ENCODE measurements around the gene UQCRC2.
A peak's percentile ranks its signal among the peaks of the same experiment; 100 is the strongest.
"Not testable (repeated sequence)": the region's sequence is repeated elsewhere in the genome, so short reads cannot be mapped to it uniquely, and the experiment has no call there.

The UQCRC2 gene

DNA sequence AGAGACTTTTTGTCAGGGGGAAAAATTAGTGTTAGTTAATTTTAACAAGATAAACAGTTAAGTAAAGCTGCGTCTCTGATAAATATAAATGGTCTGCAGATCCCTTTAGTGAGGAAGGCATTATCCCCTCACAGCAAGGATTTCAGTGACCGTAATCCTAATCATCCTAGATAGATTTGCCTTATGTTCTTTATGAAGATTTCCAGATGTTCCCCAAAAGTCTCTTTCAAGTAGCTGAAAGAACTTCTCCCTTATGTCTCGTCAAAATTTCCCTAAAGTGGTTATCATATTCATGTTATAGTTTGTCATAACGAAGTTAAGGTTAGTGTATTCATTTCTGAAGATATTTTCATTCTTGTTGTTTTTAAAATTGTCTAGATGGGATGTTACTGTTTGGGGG, 60.3 kb downstream of the UQCRC2 start:
- DNase-seq: peak in 1 of 2 experiments; percentile 69

- no peak for DNase-seq
Observed at GRCh38 chr16:22014271-22014873, 61.2 kb downstream of the UQCRC2 start.

DNA sequence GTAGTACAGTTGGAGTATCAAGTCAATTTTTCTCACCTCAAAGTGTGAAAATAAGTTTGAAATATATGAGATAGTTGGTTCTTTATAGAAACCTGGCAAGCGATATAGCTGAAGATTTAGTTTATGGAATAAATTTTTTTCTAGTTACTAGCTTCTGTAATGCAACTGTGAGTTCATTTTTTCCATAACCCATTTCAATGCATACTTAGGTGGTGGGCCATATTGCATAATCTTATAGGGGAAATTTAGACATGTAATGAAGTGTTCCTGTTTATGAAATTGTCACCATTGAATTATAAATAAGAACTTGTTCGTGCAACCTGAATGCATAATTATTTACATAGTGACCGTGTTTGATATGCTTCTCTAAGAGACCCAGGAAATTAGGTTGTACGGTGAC, 63.8 kb downstream of the UQCRC2 start:
- no peak for DNase-seq

GRCh38 chr16:22018559-22018958, 65.4 kb downstream of the UQCRC2 start:
- no peak for DNase-seq

DNA sequence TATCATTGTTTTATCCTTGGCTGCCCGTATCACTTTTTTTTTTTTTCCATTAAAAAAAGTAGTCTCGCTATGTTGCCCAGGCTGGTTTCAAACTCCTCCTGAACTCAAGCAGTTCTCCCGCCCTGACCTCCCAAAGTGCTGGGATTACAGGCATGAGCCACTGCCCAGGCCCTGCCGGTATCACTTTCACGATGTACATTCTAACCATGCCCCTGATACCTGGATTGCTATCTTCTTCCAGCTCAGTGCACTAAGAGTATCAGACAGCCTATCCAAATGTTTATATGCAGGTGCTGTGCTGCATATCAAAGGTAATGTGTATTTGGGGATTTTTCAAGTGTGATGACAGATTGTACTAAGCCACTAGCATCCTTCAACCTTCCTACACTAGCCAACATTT, 69.0 kb downstream of the UQCRC2 start:
- no peak for DNase-seq

GRCh38 chr16:22023505-22023904, 70.3 kb downstream of the UQCRC2 start:
- DNase-seq: no peak

DNA sequence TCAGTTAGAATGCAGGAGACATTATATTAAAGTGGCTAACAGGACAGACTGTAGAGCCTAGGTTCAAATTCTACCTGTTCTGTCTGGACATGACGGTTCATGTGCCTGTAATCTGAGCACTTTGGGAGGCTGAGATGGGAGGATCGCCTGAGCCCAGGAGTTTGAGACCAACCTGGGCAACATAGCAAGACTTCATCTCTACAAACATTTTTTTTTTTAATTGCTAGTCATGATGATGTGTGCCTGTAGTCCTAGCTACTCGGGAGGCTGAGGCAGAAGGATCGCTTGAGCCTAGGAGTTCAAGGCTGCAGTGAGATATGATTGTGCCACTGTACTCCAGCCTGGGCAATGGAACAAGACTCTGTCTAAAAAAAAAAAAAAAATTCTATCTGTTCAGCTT, 71.6 kb downstream of the UQCRC2 start:
- not testable (repeated sequence) for DNase-seq

DNA sequence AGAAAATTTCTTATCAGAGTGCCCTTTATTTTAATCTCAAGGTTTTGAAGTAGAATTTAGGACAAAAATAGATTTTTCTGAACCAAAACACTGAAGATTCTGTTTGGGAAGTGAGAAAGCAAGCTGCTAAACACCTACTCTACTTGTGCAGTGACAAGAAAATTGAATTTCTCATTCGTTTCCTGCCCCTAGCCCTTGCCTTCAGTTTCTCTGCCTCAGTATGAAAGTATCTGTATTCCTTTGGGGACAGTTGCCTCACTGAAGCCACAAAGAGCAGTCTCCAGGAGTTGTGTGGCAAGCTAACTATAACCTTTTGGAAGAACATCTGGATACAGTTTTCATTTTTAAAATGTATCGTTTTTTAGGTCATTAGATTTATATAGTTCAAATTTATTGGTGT, 74.5 kb downstream of the UQCRC2 start:
- no peak for DNase-seq

DNA sequence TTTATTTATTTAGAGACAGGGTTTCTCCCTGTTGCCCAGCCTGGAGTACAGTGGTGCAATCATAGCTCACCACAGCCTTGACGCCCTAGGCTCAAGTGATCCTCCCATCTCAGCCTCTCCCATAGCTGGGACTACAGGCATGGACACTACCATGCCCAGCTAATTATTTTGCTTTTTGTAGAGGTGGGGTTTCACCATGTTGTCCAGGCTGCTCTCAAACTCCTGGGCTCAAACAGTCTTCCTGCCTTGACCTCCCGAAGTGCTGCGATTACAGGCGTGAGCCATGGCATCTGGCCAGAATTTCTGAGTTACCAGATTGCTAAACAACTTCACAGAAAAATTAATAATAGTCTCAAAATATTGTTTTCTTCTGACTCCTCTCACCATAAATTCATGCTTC, 76.5 kb downstream of the UQCRC2 start:
- DNase-seq: no peak

- DNase-seq: no peak
Observed at GRCh38 chr16:22030087-22030812, 77.1 kb downstream of the UQCRC2 start.

GRCh38 chr16:22031483-22032083, 78.4 kb downstream of the UQCRC2 start:
- DNase-seq: no peak
